ENCODE data around the gene TXK. TPM values are rescaled to one million over a fixed set of nuclear protein-coding genes. Genes with fewer than 3 reads are reported as not detected.

TXK gene
- polyA plus RNA-seq, 1 of the 3 experiments (the other 2 are of a cell fraction) = 0.61 TPM

DNA sequence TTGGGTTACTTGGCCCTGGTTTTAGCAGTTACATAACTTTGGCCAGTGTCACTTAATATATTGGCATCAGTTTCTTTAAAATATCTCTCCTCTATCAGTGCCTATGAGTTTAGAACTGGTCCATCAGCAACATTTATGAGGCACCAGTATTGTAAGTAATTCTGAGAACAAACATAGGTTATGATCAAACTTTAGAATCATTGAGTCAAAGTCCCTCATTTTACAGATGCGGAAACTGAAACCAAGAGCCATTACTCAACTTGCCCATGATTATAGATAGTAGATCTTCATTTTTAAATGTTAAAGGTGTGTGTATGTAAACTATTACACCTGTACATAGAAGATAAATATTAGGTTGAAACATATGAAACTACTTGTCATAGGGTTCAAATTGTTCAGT is 113.0 kb downstream of the TXK start:
- Histone ChIP-seq H3K36me3 (replicated peaks in 1 of 2; ENCODE audit: control insufficient read depth in 1 of 2, insufficient read depth in 2 of 2, low read length in 1 of 2) (no peaks in the 10 kb centered on the region), H3K27ac (ENCODE audit: low read depth in 2 of 2, low read length in 1 of 2) (no peak overlapping the region), H3K4me2 (no peak overlapping the region), H2AFZ (ENCODE audit: low read depth) (no peak overlapping the region), H3K9ac (no peak overlapping the region), H3K4me1 (ENCODE audit: control insufficient read depth in 1 of 2, insufficient read depth in 2 of 2, low read depth in 1 of 2, low read length in 1 of 2) (peaks cover 5 to 8% of the 10 kb centered on the region in 2 experiments; a peak in 2 of 4 replicates), H3K27me3 (ENCODE audit: insufficient read depth) (no peaks in the 10 kb centered on the region), H3K79me2 (ENCODE audit: insufficient read depth) (no peaks in the 10 kb centered on the region), H3F3A (replicated peaks; ENCODE audit: insufficient read depth) (peaks cover 6% of the 10 kb centered on the region), H3K4me3 (ENCODE audit: low read depth in 2 of 2, low read length in 1 of 2) (no peak overlapping the region), H3K9me3 (no peaks in the 10 kb centered on the region), H4K20me1 (ENCODE audit: insufficient read depth) (no peaks in the 10 kb centered on the region), H3K9me2 (no peaks in the 10 kb centered on the region)
- POLR2A ChIA-PET = no interaction called here
- CTCF ChIA-PET = no interaction called here
- TF ChIP-seq TCF12 (IDR thresholded peaks at IDR 0.05) (no peak), RCOR1 (IDR thresholded peaks at IDR 0.05; ENCODE audit: low read length) (no peak), TEAD4 (IDR thresholded peaks at IDR 0.05; ENCODE audit: borderline replicate concordance, insufficient read depth) (no peak), FOXM1 (IDR thresholded peaks at IDR 0.05; ENCODE audit: low read depth) (no peak)
- TF ChIP-seq, protein P1, sequence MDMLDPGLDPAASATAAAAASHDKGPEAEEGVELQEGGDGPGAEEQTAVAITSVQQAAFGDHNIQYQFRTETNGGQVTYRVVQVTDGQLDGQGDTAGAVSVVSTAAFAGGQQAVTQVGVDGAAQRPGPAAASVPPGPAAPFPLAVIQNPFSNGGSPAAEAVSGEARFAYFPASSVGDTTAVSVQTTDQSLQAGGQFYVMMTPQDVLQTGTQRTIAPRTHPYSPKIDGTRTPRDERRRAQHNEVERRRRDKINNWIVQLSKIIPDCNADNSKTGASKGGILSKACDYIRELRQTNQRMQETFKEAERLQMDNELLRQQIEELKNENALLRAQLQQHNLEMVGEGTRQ (IDR thresholded peaks at IDR 0.05; ENCODE audit: borderline replicate concordance, low read depth, low read length) = no peak
- 93% methylated on average over 1 of the region's 1 CpG for WGBS (ENCODE audit: low lambda C conversion rate)
- no peak for DNase-seq

DNA sequence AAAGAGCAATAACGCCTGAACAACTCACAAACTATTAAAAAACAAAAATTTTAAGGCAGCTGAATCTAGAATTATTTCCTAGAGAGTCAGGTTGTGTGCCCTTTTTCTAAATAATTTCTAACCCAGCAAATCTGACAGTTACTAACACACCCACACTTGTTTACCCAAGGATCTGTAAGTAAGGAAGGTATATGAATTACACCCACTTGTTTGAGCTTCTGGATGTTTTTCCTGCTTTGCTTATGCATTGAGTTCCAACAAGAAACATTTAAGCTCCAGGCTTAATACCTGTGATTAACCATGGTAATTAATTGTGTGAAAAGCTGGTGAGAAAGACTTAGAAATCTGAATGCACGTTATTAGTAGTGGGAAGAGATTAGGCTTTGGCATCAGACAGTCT is 115.9 kb downstream of the TXK start:
- DNase-seq = no peak
- Histone ChIP-seq H3K27ac (ENCODE audit: low read depth in 2 of 2, low read length in 1 of 2) (no peak overlapping the region), H3K79me2 (ENCODE audit: insufficient read depth) (no peaks in the 10 kb centered on the region), H3K4me2 (no peak overlapping the region), H4K20me1 (ENCODE audit: insufficient read depth) (no peaks in the 10 kb centered on the region), H2AFZ (ENCODE audit: low read depth) (no peak overlapping the region), H3K9me2 (no peaks in the 10 kb centered on the region), H3K4me3 (ENCODE audit: low read depth in 2 of 2, low read length in 1 of 2) (no peak overlapping the region), H3K36me3 (replicated peaks in 1 of 2; ENCODE audit: control insufficient read depth in 1 of 2, insufficient read depth in 2 of 2, low read length in 1 of 2) (no peaks in the 10 kb centered on the region), H3F3A (replicated peaks; ENCODE audit: insufficient read depth) (peaks cover 6% of the 10 kb centered on the region), H3K9me3 (no peaks in the 10 kb centered on the region), H3K27me3 (ENCODE audit: insufficient read depth) (no peaks in the 10 kb centered on the region), H3K9ac (no peak overlapping the region), H3K4me1 (ENCODE audit: control insufficient read depth in 1 of 2, insufficient read depth in 2 of 2, low read depth in 1 of 2, low read length in 1 of 2) (peaks cover 0 to 10% of the 10 kb centered on the region in 2 experiments; a peak in 1 of 4 replicates)
- CTCF ChIA-PET = interaction anchor here (1.1 to 3.2 kb wide), 9 partner anchors 9 to 78 kb away, joined by 3 to 16 read pairs (median 3); no protein-coding TSS in a partner anchor
- POLR2A ChIA-PET = no interaction called here
- TF ChIP-seq, protein P2, sequence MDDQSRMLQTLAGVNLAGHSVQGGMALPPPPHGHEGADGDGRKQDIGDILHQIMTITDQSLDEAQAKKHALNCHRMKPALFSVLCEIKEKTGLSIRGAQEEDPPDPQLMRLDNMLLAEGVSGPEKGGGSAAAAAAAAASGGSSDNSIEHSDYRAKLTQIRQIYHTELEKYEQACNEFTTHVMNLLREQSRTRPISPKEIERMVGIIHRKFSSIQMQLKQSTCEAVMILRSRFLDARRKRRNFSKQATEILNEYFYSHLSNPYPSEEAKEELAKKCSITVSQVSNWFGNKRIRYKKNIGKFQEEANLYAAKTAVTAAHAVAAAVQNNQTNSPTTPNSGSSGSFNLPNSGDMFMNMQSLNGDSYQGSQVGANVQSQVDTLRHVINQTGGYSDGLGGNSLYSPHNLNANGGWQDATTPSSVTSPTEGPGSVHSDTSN (IDR thresholded peaks at IDR 0.05) = no peak
- TF ChIP-seq EP300 (IDR thresholded peaks at IDR 0.05; ENCODE audit: borderline replicate concordance in 1 of 2, low read depth in 1 of 2, low read length in 1 of 2) = no peak
- no peak for TF ChIP-seq GABPA (IDR thresholded peaks at IDR 0.05; ENCODE audit: low read depth)
- TF ChIP-seq, protein P3, sequence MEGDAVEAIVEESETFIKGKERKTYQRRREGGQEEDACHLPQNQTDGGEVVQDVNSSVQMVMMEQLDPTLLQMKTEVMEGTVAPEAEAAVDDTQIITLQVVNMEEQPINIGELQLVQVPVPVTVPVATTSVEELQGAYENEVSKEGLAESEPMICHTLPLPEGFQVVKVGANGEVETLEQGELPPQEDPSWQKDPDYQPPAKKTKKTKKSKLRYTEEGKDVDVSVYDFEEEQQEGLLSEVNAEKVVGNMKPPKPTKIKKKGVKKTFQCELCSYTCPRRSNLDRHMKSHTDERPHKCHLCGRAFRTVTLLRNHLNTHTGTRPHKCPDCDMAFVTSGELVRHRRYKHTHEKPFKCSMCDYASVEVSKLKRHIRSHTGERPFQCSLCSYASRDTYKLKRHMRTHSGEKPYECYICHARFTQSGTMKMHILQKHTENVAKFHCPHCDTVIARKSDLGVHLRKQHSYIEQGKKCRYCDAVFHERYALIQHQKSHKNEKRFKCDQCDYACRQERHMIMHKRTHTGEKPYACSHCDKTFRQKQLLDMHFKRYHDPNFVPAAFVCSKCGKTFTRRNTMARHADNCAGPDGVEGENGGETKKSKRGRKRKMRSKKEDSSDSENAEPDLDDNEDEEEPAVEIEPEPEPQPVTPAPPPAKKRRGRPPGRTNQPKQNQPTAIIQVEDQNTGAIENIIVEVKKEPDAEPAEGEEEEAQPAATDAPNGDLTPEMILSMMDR (IDR thresholded peaks at IDR 0.05) = no peak
- TF ChIP-seq, protein P4, sequence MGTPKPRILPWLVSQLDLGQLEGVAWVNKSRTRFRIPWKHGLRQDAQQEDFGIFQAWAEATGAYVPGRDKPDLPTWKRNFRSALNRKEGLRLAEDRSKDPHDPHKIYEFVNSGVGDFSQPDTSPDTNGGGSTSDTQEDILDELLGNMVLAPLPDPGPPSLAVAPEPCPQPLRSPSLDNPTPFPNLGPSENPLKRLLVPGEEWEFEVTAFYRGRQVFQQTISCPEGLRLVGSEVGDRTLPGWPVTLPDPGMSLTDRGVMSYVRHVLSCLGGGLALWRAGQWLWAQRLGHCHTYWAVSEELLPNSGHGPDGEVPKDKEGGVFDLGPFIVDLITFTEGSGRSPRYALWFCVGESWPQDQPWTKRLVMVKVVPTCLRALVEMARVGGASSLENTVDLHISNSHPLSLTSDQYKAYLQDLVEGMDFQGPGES (IDR thresholded peaks at IDR 0.05; ENCODE audit: low read depth, low read length) = no peak
- TF ChIP-seq TEAD4 (IDR thresholded peaks at IDR 0.05; ENCODE audit: borderline replicate concordance, insufficient read depth) = no peak
- no peak for TF ChIP-seq YY1 (IDR thresholded peaks at IDR 0.05; ENCODE audit: low read depth)
- TF ChIP-seq, protein P1 (IDR thresholded peaks at IDR 0.05; ENCODE audit: borderline replicate concordance, low read depth, low read length) = no peak
- 74% methylated on average over 2 of the region's 2 CpGs for WGBS (ENCODE audit: low lambda C conversion rate)
